DLD1 (cell line): Measurements from ENCODE around the gene SAMD9.
"Not testable (repeated sequence)": the region's sequence is repeated elsewhere in the genome, so short reads cannot be mapped to it uniquely, and the experiment has no call there.

Source experiments
- in situ Hi-C: cut with HindIII; loops from 2 replicates; pipeline ENCODE4 v1.10.0; 2017; ENCODE audit warnings: low sequenced_read_pairs

Gene SAMD9

GRCh38 chr7:93117852-93118530 lies at the start of gene SAMD9:
SAMD9 (minus strand) TSS chr7:93117979; CDS start chr7:93106097, 11,882 bp downstream.
- in situ Hi-C loops: no loop called here

GRCh38 chr7:93165447-93165846 lies 47.7 kb upstream of the SAMD9 start:
- in situ Hi-C loops: no loop called here

GRCh38 chr7:93164766-93165165 lies 47.0 kb upstream of the SAMD9 start:
- in situ Hi-C loops: no loop called here

- in situ Hi-C loops: no loop called here
These were observed 43.5 kb upstream of the SAMD9 start for GRCh38 chr7:93161181-93161762.

GRCh38 chr7:93160410-93160809 lies 42.6 kb upstream of the SAMD9 start:
- in situ Hi-C loops: no loop called here

GRCh38 chr7:93159490-93159889 lies 41.7 kb upstream of the SAMD9 start:
- in situ Hi-C loops: no loop called here

- in situ Hi-C loops: no loop called here
These were observed 39.1 kb upstream of the SAMD9 start for GRCh38 chr7:93156884-93157283.

GRCh38 chr7:93150200-93150835 lies 32.5 kb upstream of the SAMD9 start:
- in situ Hi-C loops: no loop called here

GRCh38 chr7:93148727-93149126 lies 30.9 kb upstream of the SAMD9 start:
- in situ Hi-C loops: no loop called here

GRCh38 chr7:93148144-93148543 lies 30.4 kb upstream of the SAMD9 start, which contains the start of gene SAMD9L:
SAMD9L (minus strand) TSS chr7:93148385; CDS start chr7:93135971, 12,414 bp downstream.
- in situ Hi-C loops: no loop called here

GRCh38 chr7:93147363-93147762 lies 29.6 kb upstream of the SAMD9 start:
- in situ Hi-C loops: no loop called here

GRCh38 chr7:93146472-93147141 lies 28.8 kb upstream of the SAMD9 start:
- in situ Hi-C loops: no loop called here

- in situ Hi-C loops: no loop called here
These were observed 28.3 kb upstream of the SAMD9 start for GRCh38 chr7:93146036-93146435.

- in situ Hi-C loops: no loop called here
These were observed 27.6 kb upstream of the SAMD9 start for GRCh38 chr7:93145354-93145753.

- in situ Hi-C loops: no loop called here
These were observed 24.3 kb upstream of the SAMD9 start for GRCh38 chr7:93142127-93142526.

GRCh38 chr7:93140582-93141191 lies 22.9 kb upstream of the SAMD9 start:
- in situ Hi-C loops: no loop called here

- in situ Hi-C loops: no loop called here
These were observed 20.8 kb upstream of the SAMD9 start for GRCh38 chr7:93138576-93138975.

GRCh38 chr7:93133005-93133404 lies 15.2 kb upstream of the SAMD9 start:
- in situ Hi-C loops: no loop called here

GRCh38 chr7:93132216-93132615 lies 14.4 kb upstream of the SAMD9 start:
- in situ Hi-C loops: no loop called here

GRCh38 chr7:93126954-93127353 lies 9.2 kb upstream of the SAMD9 start:
- in situ Hi-C loops: not testable (repeated sequence)

- in situ Hi-C loops: not testable (repeated sequence)
These were observed 5.8 kb upstream of the SAMD9 start for GRCh38 chr7:93123532-93123931.
